Left lobe of liver (tissue), 2 donors: ENCODE results near the gene LSM2. TPM values are rescaled to one million over a fixed set of nuclear protein-coding genes. Genes with fewer than 3 reads are reported as not detected.
"Not testable (repeated sequence)": the region's sequence is repeated elsewhere in the genome, so short reads cannot be mapped to it uniquely, and the experiment has no call there.

Experiments used
- ATAC-seq: fragments of 200-7000 bp; cut with Tn5 transposase; one replicate; pipeline ENCODE4 v1.9.1; 2020; ENCODE audit warnings: mild to moderate bottlenecking, moderate library complexity
- DNase-seq: peaks from one replicate; pipeline ENCODE4 v3.0.0-alpha.2; 2020; ENCODE audit warnings: low spot score
- total RNA-seq: library from RNA; stranded (reverse); gene quantifications from one replicate; pipeline ENCODE4 v1.2.1, GENCODE V29; 2021
- donor health status: DM: no; HTN: no; CAD: no; lungs with moderate emphysema.
- donor health status: DM: no; HTN: yes; CAD: no.

Gene LSM2
- 9.8 TPM for total RNA-seq

GRCh38 chr6:31806470-31807272 lies at the start of gene LSM2:
TSS of gene LSM2 (minus strand) at chr6:31806966. CDS start at chr6:31806757, 209 bp downstream.
- peak; percentile 97 for ATAC-seq
- DNase-seq = peak; percentile 98

DNA sequence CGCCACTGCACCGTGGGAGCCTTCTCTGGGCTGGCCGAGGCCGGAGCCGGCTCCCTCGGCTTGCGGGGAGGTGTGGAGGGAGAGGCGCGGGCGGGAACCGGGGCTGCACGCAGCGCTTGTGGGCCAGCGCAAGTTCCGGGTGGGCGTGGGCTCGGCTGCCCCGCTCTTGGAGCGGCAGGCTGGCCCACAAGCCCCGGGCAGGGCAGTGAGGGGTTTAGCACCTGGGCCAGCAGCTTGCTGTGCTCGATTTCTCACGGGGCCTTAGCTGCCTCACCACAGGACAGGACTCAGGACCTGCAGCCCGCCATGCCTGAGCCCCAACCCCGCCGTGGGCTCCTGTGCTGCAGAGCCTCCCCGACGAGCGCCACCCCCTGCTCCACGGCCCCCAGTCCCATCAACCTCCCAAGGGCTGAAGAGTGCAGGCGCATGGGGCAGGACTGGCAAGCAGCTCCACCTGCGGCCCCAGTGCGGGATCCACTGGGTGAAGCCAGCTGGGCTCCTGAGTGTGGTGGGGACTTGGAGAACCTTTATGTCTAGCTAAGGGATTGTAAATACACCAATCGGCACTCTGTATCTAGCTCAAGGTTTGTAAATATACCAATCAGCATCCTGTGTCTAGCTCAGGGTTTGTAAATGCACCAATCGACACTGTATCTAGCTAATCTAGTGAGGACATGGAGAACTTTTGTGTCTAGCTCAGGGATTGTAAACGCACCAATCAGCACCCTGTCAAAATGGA lies 45.4 kb upstream of the LSM2 start:
- not testable (repeated sequence) for DNase-seq, ATAC-seq

DNA sequence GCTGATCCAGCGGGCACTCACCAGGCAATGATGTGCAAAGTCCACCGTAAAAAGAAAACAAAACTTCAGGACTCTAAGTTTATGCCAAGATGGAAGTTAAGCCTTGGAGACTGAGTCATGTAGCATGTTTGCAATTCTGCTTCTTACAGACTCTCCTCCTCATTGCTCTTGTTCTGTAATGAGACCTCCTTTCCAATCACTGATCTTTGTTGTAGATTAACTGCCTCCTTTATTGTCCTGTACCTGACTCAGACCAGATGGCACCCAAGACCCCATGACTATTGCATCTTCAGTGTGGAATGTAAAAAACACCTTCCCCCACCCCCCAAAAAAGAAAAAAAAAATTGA lies 44.7 kb upstream of the LSM2 start:
- DNase-seq = no peak
- peak; percentile 82 for ATAC-seq

DNA sequence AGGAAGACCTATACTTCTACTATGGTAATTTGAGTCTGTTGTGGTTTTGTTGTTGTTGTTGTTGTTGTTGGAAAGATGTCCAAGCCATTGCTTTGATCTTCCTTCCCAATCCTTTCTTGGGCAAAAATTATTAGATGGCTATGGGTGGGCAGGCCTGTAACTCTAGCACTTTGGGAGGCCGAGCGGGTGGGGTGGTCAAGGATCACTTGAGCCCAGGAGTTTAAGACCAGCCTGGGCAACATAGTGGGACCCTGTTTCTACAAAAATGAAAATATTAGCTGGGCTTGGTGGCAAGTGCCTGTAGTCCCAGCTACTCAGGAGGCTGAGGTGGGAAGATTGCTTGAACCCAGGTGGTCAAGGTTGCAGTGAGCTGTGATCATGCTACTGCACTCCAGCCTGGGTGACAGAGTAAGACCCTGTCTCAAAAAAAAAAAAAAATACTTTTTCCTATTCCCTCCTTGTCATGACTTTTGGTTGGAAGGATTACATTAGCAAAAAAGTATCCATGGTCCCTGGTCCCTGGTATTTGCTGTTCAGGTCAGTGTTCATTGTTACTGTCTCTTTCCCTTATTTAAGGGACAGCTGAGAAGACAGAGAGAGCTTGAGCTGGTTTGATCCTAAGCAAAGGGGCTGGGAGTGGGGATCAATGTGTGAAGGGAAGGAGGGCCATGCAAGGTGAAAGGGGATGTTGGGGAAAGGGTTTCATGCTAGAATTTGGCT lies 44.2 kb upstream of the LSM2 start:
- ATAC-seq (peak; percentile 58), DNase-seq (no peak)

DNA sequence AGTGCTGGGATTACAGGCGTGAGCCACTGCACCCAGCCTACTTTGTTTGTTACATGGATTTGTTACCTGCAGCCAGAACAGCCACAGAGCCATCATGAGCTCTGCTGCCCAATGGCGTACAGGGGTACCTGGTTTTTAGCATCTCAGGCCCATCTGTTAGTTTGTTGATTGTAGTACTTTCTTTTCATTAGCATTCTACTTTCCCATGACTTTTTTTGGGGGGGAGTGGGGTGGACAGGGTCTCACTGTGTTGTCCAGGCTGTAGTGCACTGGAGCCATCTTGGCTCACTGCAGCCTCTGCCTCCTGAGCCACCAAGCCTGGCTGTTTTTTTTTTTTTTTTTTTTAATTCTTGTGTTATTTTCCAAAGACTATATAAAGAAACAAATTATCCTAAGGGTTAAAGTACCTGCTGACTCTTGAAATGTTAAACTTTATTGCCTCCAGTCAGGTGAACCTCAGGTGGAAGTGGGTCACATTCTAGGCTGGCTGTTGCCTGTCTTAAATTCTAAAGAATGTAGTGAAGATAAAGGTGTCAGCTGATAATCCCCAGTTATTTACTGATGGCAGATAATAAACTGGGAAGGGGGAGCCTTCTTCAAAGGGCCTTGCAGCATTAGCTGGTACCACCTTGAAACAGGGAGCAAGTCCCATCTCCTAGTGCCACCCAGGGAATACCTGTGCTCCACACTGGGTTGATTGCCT lies 40.7 kb upstream of the LSM2 start:
- no peak for ATAC-seq

DNA sequence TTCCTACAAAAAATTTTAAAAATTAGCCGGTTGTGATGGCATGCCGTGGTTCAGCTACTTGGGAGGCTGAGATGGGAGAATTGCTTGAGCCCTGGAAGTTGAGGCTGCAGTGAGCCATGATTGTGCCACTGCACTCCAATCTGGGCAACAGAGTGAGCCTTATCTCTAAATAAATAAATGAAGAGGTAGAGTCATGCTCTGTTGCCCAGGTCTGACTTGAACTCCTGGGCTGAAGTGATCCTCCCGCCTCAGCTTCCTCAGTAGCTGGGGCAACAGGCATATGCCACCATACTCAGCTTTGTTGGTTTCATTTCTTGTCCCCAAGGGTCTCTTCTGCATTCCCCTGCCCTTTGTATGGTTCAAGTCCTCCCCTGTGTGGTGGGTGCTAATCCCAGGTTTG lies 37.7 kb upstream of the LSM2 start:
- ATAC-seq (peak; percentile 62), DNase-seq (no peak)

More for the DNA sequence above, 40.7 kb upstream of the LSM2 start:
- no peak for DNase-seq

GRCh38 chr6:31842053-31842452 lies 35.3 kb upstream of the LSM2 start:
- no peak for DNase-seq

DNA sequence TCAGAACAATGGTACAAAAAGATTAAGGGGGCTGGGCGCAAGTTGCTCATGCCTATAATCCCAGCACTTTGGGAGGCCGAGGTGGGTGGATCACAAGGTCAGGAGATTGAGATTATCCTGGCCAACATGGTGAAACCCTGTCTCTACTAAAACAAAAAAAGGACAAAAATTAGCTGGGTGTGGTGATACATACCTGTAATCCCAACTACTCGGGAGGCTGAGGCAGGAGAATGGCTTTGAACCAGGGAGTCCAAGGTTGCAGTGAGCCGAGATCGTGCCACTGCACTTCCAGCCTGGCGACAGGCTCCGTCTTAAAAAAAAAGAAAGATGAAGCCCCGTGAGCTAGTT lies 33.0 kb upstream of the LSM2 start:
- not testable (repeated sequence) for DNase-seq, ATAC-seq

More at GRCh38 chr6:31842053-31842452, 35.3 kb upstream of the LSM2 start:
- no peak for ATAC-seq

GRCh38 chr6:31838968-31839367 lies 32.2 kb upstream of the LSM2 start:
- DNase-seq (no peak), ATAC-seq (no peak)

DNA sequence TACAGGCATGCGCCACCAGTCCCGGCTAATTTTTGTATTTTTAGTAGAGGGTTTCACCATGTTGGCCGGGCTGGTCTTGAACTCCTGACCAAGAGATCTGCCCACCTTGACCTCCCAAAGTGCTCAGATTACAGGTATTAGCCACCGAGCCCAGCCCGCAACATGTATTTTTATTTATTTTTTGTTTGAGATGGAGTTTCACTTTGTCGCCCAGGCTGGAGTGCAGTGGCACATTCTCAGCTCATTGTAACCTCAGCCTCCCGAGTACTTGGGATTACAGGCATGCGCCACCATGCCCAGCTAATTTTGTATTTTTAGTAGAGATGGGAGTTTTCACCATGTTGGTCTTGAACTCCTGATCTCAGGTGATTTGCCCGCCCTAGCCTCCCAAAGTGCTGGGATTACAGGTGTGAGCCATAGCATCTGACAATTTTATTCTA lies 31.4 kb upstream of the LSM2 start:
- not testable (repeated sequence) for DNase-seq, ATAC-seq

GRCh38 chr6:31837369-31838113 lies 30.8 kb upstream of the LSM2 start:
- DNase-seq (no peak), ATAC-seq (no peak)

DNA sequence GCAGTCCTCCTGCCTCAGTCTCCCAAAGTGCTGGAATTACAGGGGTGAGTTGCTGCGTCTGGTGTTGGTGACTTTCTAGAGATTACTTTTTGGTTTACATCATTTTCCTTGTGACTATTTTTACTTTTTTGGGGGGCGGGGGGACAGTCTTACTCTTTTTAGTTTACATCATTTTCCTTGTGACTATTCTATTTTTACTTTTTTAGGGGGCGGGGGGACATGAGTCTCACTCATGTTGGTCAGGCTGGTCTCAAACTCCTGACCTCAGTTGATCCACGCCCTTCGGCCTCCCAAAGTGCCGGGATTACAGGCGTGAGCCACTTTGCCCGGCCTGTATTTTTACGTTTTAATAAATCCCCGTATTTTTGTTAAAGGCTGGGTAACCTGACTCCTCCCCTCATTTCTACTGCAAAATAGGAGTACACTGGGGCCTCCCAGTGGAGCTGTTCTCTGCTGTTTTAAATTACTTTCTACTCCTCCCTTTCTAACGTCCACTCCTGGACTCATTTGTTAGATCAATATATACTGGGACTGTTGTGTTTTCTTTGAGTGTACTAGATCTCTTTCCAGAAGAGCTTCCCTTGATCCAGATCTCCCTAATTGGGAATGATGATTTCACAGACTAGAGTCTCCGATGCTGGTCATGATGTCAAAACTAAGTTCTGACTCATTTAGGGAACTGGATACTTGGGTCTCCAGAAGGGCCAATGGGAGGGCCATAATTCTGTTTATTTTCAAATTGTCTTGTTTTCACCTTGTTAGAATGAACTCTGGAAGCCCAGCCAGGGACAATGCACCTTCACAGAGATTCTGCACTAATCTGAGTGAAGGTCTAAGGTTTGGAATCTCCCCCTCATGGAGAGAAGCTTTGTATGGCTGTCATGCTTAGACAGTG lies 30.0 kb upstream of the LSM2 start:
- no peak for DNase-seq
- ATAC-seq = peak; percentile 10

- DNase-seq (no peak), ATAC-seq (no peak)
Measured at GRCh38 chr6:31836047-31836473, 29.3 kb upstream of the LSM2 start.

GRCh38 chr6:31834367-31835250 lies 27.8 kb upstream of the LSM2 start:
- ATAC-seq (peak; percentile 76), DNase-seq (peak; percentile 91)

DNA sequence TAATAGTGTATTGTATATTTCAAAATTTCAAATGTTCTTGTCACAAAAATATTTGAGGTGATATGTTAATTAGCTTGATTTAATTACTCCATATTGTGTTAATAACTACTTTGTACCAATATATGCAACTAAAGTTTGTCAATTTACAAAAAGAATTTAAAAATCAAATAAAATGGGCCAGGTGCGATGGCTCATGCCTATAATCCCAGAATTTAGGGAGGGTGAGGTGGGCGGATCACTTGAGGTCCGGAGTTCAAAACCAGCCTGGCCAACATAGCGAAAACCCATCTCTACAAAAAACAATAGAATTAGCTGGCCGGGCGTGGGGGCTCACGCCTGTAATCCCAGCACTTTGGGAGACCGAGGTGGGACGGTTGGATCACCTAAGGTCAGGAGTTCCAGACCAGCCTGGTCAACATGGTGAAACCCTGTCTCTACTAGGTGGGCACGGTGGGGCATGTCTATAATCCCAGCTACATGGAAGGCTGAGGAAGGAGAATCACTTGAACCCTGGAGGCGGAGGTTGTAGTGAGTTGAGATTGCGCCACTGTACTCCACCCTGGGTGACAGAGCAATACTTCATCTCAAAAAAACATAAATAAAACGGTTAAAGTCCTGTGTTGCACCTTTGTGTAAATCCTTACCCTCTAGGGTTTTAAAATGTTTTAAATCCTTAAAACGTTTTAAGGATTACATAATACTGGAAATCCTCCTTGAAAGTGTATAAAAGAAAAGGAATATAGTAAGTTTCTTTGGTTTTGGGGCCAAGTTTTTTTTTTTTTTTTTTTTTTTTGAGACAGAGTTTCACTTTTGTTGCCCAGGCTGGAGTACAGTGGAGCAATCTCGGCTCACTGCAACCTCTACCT lies 24.8 kb upstream of the LSM2 start:
- DNase-seq = no peak
- ATAC-seq = no peak

- no peak for DNase-seq
- no peak for ATAC-seq
Measured at GRCh38 chr6:31830886-31831335, 24.1 kb upstream of the LSM2 start.
